HCT116 (cell line): ENCODE results near the gene ZBTB47. TPM values are rescaled to one million over a fixed set of nuclear protein-coding genes. Genes with fewer than 3 reads are reported as not detected.

Experiments used
- ATAC-seq: fragments of 200-7000 bp; cut with Tn5 transposase; 2 replicates; pipeline ENCODE4 v1.9.1; 2020; ENCODE audit warnings: mild to moderate bottlenecking, moderate library complexity
- BruUV-seq: library from RNA; stranded (reverse); fragments of 400-500 nt; replicated peaks from 2 replicates; lab custom pipeline; 2021; lab: Mats Ljungman, UMichigan
- CTCF ChIA-PET: fragments of 300-600 bp; sonication (Branson Sonifier 250); formaldehyde crosslinking; loops from one replicate; lab custom pipeline; 2021; ENCODE audit warnings: antibody characterized with exemption; lab: Charles Lee
- POLR2A ChIA-PET: fragments of 300-600, 350-600 bp; sonication (Branson Sonifier 250); formaldehyde crosslinking; loops from one replicate; lab custom pipeline; 2021; ENCODE audit warnings: antibody characterized with exemption; lab: Charles Lee
- RAD21 ChIA-PET, 2 experiments: fragments of 300-600 bp; sonication (Branson Sonifier 250); formaldehyde crosslinking; loops; one replicate each; lab custom pipeline; 2023; ENCODE audit warnings: low total read pairs in 2 of 2; ENCODE audit not compliant: uncharacterized antibody in 2 of 2, unreplicated experiment in 2 of 2, low non-redundant PET in 1 of 2; lab: Charles Lee
- DNase-seq: peaks from one replicate; pipeline ENCODE4 v3.0.0-alpha.2; 2010; ENCODE audit warnings: low read depth, low spot score
- H2AFZ ChIP-seq: fragments of 200-600 bp; shearing (Covaris generic), sonication (generic); 2 replicates; pipeline ENCODE4 v1.6.1; 2017; ENCODE audit warnings: low read depth, mixed run types, mixed read lengths, antibody characterized with exemption, low read length; ENCODE audit not compliant: poor library complexity, severe bottlenecking
- H3K27ac ChIP-seq: 2 replicates; pipeline ENCODE4 v1.5.1; 2012; ENCODE audit warnings: low read depth, low read length
- H3K27me3 ChIP-seq: fragments of 200-600 bp; sonication (generic); 2 replicates; pipeline ENCODE4 v1.6.1; 2016; ENCODE audit warnings: mixed run types, low read length, mixed read lengths; ENCODE audit not compliant: insufficient read depth
- H3K36me3 ChIP-seq, 2 experiments: fragments of 200-500 bp in 1 of 2; fragments of 200-600 bp in 1 of 2; sonication (Bioruptor generic) in 1 of 2; sonication (generic) in 1 of 2; 2 replicates each; pipeline versions ENCODE4 v1.5.1 to v1.6.1; 2014 to 2016; ENCODE audit warnings: low read length in 2 of 2, inconsistent platforms in 1 of 2, mixed read lengths in 1 of 2, mixed run types in 1 of 2; ENCODE audit not compliant: insufficient read depth in 2 of 2, control insufficient read depth in 1 of 2
- H3K4me1 ChIP-seq, 2 experiments: fragments of 200-600 bp in 1 of 2; sonication (generic) in 1 of 2; 2 replicates each; pipeline versions ENCODE4 v1.5.1 to v1.6.1; 2012 to 2017; ENCODE audit warnings: low read length in 2 of 2, inconsistent platforms in 1 of 2, mild to moderate bottlenecking in 1 of 2, mixed read lengths in 1 of 2, mixed run types in 1 of 2, moderate library complexity in 1 of 2; ENCODE audit not compliant: insufficient read depth in 2 of 2, control insufficient read depth in 1 of 2
- H3K4me2 ChIP-seq: fragments of 200-600 bp; sonication (generic); 2 replicates; pipeline ENCODE4 v1.6.1; 2017; ENCODE audit warnings: mixed run types, low read length, mixed read lengths
- H3K4me3 ChIP-seq, 2 experiments: fragments of 200-600 bp in 1 of 2; sonication (generic) in 1 of 2; replicated peaks in 1 of 2; 2 replicates each; pipeline ENCODE4 v1.5.1; 2011 to 2016; ENCODE audit warnings: low read length in 2 of 2, control low read depth in 1 of 2, low read depth in 1 of 2, mild to moderate bottlenecking in 1 of 2, mixed read lengths in 1 of 2, mixed run types in 1 of 2
- H3K79me2 ChIP-seq: fragments of 200-600 bp; sonication (generic); 2 replicates; pipeline ENCODE4 v1.6.1; 2017; ENCODE audit warnings: mild to moderate bottlenecking, mixed run types, low read length, moderate library complexity, mixed read lengths; ENCODE audit not compliant: insufficient read depth
- H3K9ac ChIP-seq: fragments of 200-600 bp; sonication (generic); 2 replicates; pipeline ENCODE4 v1.6.1; 2016; ENCODE audit warnings: low read length, mixed read lengths
- H3K9me2 ChIP-seq: fragments of 200-600 bp; sonication (generic), shearing (Covaris generic); 2 replicates; pipeline ENCODE4 v1.6.1; 2017; ENCODE audit warnings: mixed run types, mild to moderate bottlenecking, moderate library complexity; ENCODE audit not compliant: insufficient read depth
- H3K9me3 ChIP-seq, 2 experiments: fragments of 200-500 bp in 1 of 2; fragments of 200-600 bp in 1 of 2; sonication (Bioruptor generic) in 1 of 2; sonication (generic) in 1 of 2; 2 replicates each; pipeline ENCODE4 v1.6.1; 2014 to 2017; ENCODE audit warnings: low read length in 2 of 2, mixed read lengths in 2 of 2, inconsistent platforms in 1 of 2, low read depth in 1 of 2, mild to moderate bottlenecking in 1 of 2, mixed run types in 1 of 2, moderate library complexity in 1 of 2; ENCODE audit not compliant: control insufficient read depth in 1 of 2, insufficient read depth in 1 of 2
- H4K20me1 ChIP-seq: fragments of 200-600 bp; sonication (generic), shearing (Covaris generic); 2 replicates; pipeline ENCODE4 v1.6.1; 2017; ENCODE audit warnings: mixed run types, mild to moderate bottlenecking, moderate library complexity; ENCODE audit not compliant: insufficient read depth
- ATF3 ChIP-seq: IDR thresholded peaks from 2 replicates; pipeline ENCODE4 v1.6.1; 2012
- CTCF ChIP-seq, 3 experiments: fragments of 200-600 bp in 1 of 3; sonication (generic) in 1 of 3; IDR thresholded peaks in 2 of 3; conservative IDR thresholded peaks in 1 of 3; 2 replicates each; pipeline ENCODE4 v1.5.1; 2012 to 2017; ENCODE audit warnings: low read depth in 2 of 3, low read length in 2 of 3, antibody characterized with exemption in 1 of 3, borderline replicate concordance in 1 of 3, control low read depth in 1 of 3, mild to moderate bottlenecking in 1 of 3, mixed read lengths in 1 of 3, mixed run types in 1 of 3, moderate library complexity in 1 of 3; ENCODE audit not compliant: insufficient read depth in 1 of 3
- EGR1 ChIP-seq: IDR thresholded peaks from 2 replicates; pipeline ENCODE4 v1.6.1; 2012; ENCODE audit warnings: low read depth
- EZH2 ChIP-seq: fragments of 200-600 bp; sonication (generic); IDR thresholded peaks from 2 replicates; pipeline ENCODE4 v1.6.1; 2017; ENCODE audit warnings: antibody characterized with exemption, mixed run types
- JUND ChIP-seq: IDR thresholded peaks from 2 replicates; pipeline ENCODE4 v1.6.1; 2012
- MAX ChIP-seq: IDR thresholded peaks from 2 replicates; pipeline ENCODE4 v1.6.1; 2012
- POLR2A ChIP-seq: IDR thresholded peaks from 2 replicates; pipeline ENCODE4 v1.7.0; 2011; ENCODE audit warnings: borderline replicate concordance; ENCODE audit not compliant: insufficient read depth, insufficient read length; ENCODE audit errors: extremely low read depth
- POLR2AphosphoS5 ChIP-seq: IDR thresholded peaks from 2 replicates; pipeline ENCODE4 v1.6.1; 2011; ENCODE audit warnings: mild to moderate bottlenecking, low read depth, low read length, moderate library complexity
- REST ChIP-seq: IDR thresholded peaks from 2 replicates; pipeline ENCODE4 v1.6.1; 2012; ENCODE audit warnings: low read depth
- SIN3A ChIP-seq: IDR thresholded peaks from 2 replicates; pipeline ENCODE4 v1.6.1; 2012; ENCODE audit warnings: low read depth
- SP1 ChIP-seq: IDR thresholded peaks from 2 replicates; pipeline ENCODE4 v1.6.1; 2012; ENCODE audit warnings: low read depth
- SRF ChIP-seq: IDR thresholded peaks from 2 replicates; pipeline ENCODE4 v1.6.1; 2012; ENCODE audit warnings: low read depth
- TCF7L2 ChIP-seq: IDR thresholded peaks from 2 replicates; pipeline ENCODE4 v1.7.0; 2011; ENCODE audit warnings: borderline replicate concordance, inconsistent platforms; ENCODE audit not compliant: insufficient read depth, insufficient read length; ENCODE audit errors: extremely low read depth
- YY1 ChIP-seq: IDR thresholded peaks from 2 replicates; pipeline ENCODE4 v1.6.1; 2011; ENCODE audit warnings: low read length, low read depth, moderate library complexity, mild to moderate bottlenecking; ENCODE audit not compliant: insufficient replicate concordance; ENCODE audit errors: extremely low read depth
- ZFX ChIP-seq: fragments of 450-650 bp; IDR thresholded peaks from 2 replicates; pipeline ENCODE4 v1.6.1; 2017
- intact Hi-C: fragments of 100-400 bp; cut with micrococcal nuclease; formaldehyde crosslinking; loops from 2 replicates; pipeline ENCODE4 v1.10.0; 2022
- total RNA-seq: library from RNA; stranded (reverse); gene quantifications from one replicate; pipeline ENCODE4 v1.2.1, GENCODE V29; 2021; ENCODE audit not compliant: unreplicated experiment

Gene ZBTB47
- total RNA-seq, 1 experiment from 2014 or later, result 6.3 TPM

- ChIA-PET RAD21 (no interaction called here), CTCF (no interaction called here), POLR2A (no interaction called here)
- Histone ChIP-seq H3K9me2 (no peaks in the 10 kb centered on the region), H3K4me1 (peaks cover 0 to 3% of the 10 kb centered on the region in 2 experiments; a peak in 1 of 4 replicates), H3K36me3 (no peaks in the 10 kb centered on the region), H3K79me2 (no peaks in the 10 kb centered on the region), H3K27ac (no peak overlapping the region), H2AFZ (no peak overlapping the region), H3K9ac (no peak overlapping the region), H3K4me2 (no peak overlapping the region), H4K20me1 (no peaks in the 10 kb centered on the region), H3K9me3 (no peaks in the 10 kb centered on the region), H3K27me3 (peaks cover 6% of the 10 kb centered on the region; the same call in 1 of the 2 replicates), H3K4me3 (no peak overlapping the region)
- BruUV-seq, result no TSS peak
- ATAC-seq (no peak), DNase-seq (no peak)
- TF ChIP-seq POLR2A (no peak), YY1 (no peak), JUND (no peak), EGR1 (no peak), MAX (no peak), SRF (no peak), EZH2 (no peak), POLR2AphosphoS5 (no peak), REST (no peak), SIN3A (no peak), ATF3 (no peak), CTCF (IDR thresholded peaks at IDR 0.05 in 2 of 3, conservative IDR thresholded peaks at IDR 0.05 in 1 of 3; ENCODE audit: borderline replicate concordance in 1 of 3, insufficient read depth in 1 of 3, low read depth in 2 of 3, low read length in 2 of 3) (no peak), TCF7L2 (no peak), SP1 (no peak), ZFX (no peak)
- intact Hi-C loops, result no loop called here
These were observed 38.5 kb downstream of the ZBTB47 start for GRCh38 chr3:42691816-42692666.
